Epithelial cell of proximal tubule (primary cell): Measurements from ENCODE around the gene SPATA19. TPM values are rescaled to one million over a fixed set of nuclear protein-coding genes. Genes with fewer than 3 reads are reported as not detected.

Source experiments
- DNase-seq: peaks from one replicate; pipeline ENCODE4 v3.0.0-alpha.2; 2011; ENCODE audit warnings: low read depth
- H3K4me3 ChIP-seq: 2 replicates; pipeline ENCODE4 v1.5.1; 2011; ENCODE audit warnings: low read depth, mild to moderate bottlenecking, low read length
- CTCF ChIP-seq: conservative IDR thresholded peaks from 2 replicates; pipeline ENCODE4 v1.5.1; 2012; ENCODE audit warnings: low read depth, mild to moderate bottlenecking, low read length
- total RNA-seq: library from RNA; depleted of rRNA; stranded (reverse); fragments of >200 nt; gene quantifications from 2 replicates; pipeline ENCODE4 v1.2.3, GENCODE V29; 2015

Gene SPATA19
- total RNA-seq, result not detected in 2 replicates

- DNase-seq, result no peak
- no peak within 1 kb of the TSS for H3K4me3 ChIP-seq
- no peak for TF ChIP-seq CTCF
Measured at GRCh38 chr11:133845413-133845812, at the start of gene SPATA19. Gene SPATA19 (minus strand): TSS chr11:133845513. CDS start chr11:133845446, 67 bp downstream.

- DNase-seq, result no peak
- no peak for TF ChIP-seq CTCF
- no peak overlapping the region for H3K4me3 ChIP-seq
Measured at GRCh38 chr11:133895061-133895479, 49.8 kb upstream of the SPATA19 start.

- no peak for TF ChIP-seq CTCF
- no peak overlapping the region for H3K4me3 ChIP-seq
- no peak for DNase-seq
Measured at GRCh38 chr11:133893381-133893780, 48.1 kb upstream of the SPATA19 start.

GRCh38 chr11:133892584-133893380 lies 47.5 kb upstream of the SPATA19 start:
- TF ChIP-seq CTCF, result no peak
- no peak overlapping the region for H3K4me3 ChIP-seq
- DNase-seq, result no peak

- DNase-seq, result no peak
- TF ChIP-seq CTCF, result no peak
- no peak overlapping the region for H3K4me3 ChIP-seq
Measured at GRCh38 chr11:133892126-133892525, 46.8 kb upstream of the SPATA19 start.

- DNase-seq, result no peak
- TF ChIP-seq CTCF, result no peak
- no peak overlapping the region for H3K4me3 ChIP-seq
Measured at GRCh38 chr11:133889893-133890292, 44.6 kb upstream of the SPATA19 start.

GRCh38 chr11:133889188-133889587 lies 43.9 kb upstream of the SPATA19 start:
- TF ChIP-seq CTCF, result no peak
- no peak overlapping the region for H3K4me3 ChIP-seq
- no peak for DNase-seq
